ENCODE measurements around the gene SEMA4D.

SEMA4D gene

DNA sequence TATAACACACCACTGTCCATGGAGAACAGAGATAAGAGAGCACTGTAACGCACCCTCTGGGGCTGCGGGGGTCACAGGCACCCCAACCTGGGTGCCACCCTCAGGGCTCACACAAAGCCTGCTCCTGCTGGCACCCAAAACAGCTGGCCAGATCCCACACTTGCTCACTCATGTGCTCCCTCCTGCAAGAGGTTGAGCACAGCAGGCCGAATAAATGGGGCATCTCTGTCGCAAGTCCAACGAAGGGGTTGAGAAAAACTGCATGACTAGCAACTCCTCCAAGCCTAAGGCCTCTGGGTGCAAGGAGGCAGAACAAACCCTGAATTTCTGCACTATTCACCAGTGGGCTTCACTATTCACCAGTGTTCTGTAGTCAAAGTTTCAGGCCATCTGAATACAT is 99.3 kb downstream of the SEMA4D start:
- no peak for DNase-seq (ENCODE audit: low read depth)
- H3K4me3 ChIP-seq (ENCODE audit: low read depth, low read length), result no peak overlapping the region
- TF ChIP-seq, protein P1, sequence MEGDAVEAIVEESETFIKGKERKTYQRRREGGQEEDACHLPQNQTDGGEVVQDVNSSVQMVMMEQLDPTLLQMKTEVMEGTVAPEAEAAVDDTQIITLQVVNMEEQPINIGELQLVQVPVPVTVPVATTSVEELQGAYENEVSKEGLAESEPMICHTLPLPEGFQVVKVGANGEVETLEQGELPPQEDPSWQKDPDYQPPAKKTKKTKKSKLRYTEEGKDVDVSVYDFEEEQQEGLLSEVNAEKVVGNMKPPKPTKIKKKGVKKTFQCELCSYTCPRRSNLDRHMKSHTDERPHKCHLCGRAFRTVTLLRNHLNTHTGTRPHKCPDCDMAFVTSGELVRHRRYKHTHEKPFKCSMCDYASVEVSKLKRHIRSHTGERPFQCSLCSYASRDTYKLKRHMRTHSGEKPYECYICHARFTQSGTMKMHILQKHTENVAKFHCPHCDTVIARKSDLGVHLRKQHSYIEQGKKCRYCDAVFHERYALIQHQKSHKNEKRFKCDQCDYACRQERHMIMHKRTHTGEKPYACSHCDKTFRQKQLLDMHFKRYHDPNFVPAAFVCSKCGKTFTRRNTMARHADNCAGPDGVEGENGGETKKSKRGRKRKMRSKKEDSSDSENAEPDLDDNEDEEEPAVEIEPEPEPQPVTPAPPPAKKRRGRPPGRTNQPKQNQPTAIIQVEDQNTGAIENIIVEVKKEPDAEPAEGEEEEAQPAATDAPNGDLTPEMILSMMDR (conservative IDR thresholded peaks at IDR 0.05; ENCODE audit: low read depth, low read length), result no peak

DNA sequence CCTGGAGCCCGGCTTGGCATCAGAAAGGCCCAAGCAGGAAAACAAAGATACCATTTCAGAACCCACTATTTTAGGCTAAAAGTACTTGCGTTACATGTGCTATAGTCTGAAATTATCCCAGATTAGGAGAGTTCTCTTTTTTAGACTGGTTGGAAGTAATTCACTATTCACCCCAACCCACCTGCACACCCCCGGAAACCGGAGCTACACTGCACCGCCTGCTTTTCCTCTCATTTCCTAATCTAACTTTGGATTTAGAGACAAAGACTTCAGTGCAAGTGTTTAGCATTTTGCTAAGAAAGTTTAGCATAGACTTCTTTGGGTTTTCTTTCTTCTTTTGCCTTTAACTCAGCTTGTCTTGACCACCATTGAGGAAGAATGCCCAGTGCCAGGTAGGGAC is 100.4 kb downstream of the SEMA4D start:
- TF ChIP-seq, protein P1 (conservative IDR thresholded peaks at IDR 0.05; ENCODE audit: low read depth, low read length), result no peak

DNA sequence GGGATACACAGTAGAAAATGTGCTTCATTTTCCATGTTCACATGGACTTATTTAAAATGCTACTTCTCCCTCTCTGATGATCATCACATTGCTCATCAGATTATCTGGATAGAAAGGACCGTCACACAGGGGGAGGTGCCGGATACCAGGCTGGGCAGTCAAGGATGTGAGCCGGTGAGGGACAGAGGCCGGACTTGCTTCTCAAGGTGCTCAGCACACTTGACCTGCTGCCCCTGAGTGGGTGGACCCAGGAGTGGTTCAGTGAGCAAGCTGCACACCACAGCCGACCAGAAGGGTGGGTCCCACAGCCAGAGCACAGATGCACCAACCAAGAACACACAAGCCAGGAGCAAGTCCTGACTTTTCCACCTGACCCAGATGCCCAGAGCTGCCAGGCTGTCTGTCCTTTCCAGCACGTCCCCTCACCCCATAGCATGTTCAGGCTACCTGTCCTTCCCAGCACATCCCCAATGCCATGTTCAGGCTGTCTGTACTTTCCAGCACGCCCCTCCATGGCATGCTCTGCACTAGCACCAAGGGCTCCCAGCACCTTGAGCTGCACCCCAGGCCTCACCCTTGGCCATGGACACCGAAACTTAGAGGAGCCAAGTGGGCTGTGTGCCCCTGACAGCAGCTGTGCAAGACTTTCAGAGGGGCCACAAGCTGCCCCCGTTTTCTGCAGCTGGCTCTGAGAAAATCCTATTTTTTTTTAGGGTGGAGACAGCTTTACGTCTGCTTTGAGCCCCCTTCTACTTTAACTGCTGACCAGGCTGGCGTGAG is 101.8 kb downstream of the SEMA4D start:
- TF ChIP-seq, protein P1 (conservative IDR thresholded peaks at IDR 0.05; ENCODE audit: low read depth, low read length), result no peak
- DNase-seq (ENCODE audit: low read depth), result no peak
- no peak overlapping the region for H3K4me3 ChIP-seq (ENCODE audit: low read depth, low read length)

More for the DNA sequence above, 100.4 kb downstream of the SEMA4D start:
- DNase-seq (ENCODE audit: low read depth), result no peak
- no peak overlapping the region for H3K4me3 ChIP-seq (ENCODE audit: low read depth, low read length)

DNA sequence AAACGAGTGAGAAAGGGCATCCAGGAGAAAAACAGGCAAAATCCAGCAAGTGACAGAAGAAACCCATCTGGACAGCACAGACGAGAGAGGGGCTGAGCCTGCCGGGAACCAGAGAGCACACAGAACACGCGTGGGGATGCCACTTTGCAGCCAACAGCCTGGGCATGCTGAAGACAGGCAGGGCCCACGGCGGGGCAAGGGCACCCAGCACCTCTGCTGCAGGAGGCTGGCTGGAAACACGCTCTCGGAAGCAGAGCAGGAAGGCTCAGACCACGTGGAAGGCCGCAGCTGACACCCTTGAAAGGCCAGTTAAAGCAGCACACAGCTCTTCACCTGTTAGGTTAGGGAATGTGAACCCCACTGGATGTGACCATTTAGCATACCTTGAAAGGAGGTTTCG is 103.5 kb downstream of the SEMA4D start:
- no peak overlapping the region for H3K4me3 ChIP-seq (ENCODE audit: low read depth, low read length)
- TF ChIP-seq, protein P1 (conservative IDR thresholded peaks at IDR 0.05; ENCODE audit: low read depth, low read length), result no peak
- DNase-seq (ENCODE audit: low read depth), result no peak

DNA sequence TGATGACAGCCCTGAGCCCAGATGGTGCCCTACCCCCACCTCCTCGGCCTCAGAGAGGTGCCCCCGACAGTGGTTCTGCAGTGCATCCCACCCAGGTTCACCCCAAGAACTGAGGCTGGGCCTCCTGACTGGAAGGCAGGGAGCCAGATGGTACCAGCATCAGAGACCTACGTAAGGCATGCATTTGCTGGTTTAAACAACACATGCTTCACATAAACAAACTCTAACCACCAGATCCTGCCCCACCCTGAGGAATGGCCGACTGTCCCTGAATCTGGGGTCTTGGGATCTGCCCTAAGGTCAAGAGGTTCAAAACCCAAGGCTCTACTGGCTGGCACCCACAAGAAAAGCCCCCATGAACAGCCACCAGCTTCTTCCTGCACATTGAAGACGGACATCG is 106.3 kb downstream of the SEMA4D start:
- no peak for DNase-seq (ENCODE audit: low read depth)

DNA sequence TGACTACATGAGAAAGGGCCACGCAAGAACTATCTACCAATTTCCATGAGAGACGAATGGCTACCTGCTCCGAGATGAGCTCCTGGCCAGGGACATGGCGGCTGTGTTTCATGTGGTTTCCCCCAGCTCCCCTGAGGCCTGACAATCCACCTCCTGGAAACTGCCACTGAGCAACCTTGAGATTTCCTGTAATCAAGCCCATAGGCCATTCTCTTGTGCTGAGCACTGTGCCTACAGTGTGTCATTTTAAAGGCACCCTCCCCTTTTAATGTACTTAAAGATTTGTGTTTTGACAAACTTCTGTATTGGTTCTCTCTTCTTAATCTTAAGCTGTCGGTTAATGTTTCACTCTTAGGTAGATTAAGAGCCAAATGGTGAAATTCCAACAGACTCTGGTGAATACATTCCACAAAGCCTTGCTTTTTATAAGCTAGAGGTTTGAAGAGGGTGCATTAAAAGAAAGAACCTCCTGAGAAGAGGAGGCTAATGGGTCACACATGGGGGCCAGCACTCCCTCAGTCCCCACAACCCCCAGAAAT is 107.3 kb downstream of the SEMA4D start:
- no peak overlapping the region for H3K4me3 ChIP-seq (ENCODE audit: low read depth, low read length)
- TF ChIP-seq, protein P1 (conservative IDR thresholded peaks at IDR 0.05; ENCODE audit: low read depth, low read length), result no peak
- no peak for DNase-seq (ENCODE audit: low read depth)

More for the DNA sequence above, 106.3 kb downstream of the SEMA4D start:
- H3K4me3 ChIP-seq (ENCODE audit: low read depth, low read length), result no peak overlapping the region
- TF ChIP-seq, protein P1 (conservative IDR thresholded peaks at IDR 0.05; ENCODE audit: low read depth, low read length), result no peak

Data from choroid plexus epithelial cell (primary cell).